HG02840 (cell line): ENCODE data around the gene CSTF2T.
"Not testable (repeated sequence)": the region's sequence is repeated elsewhere in the genome, so short reads cannot be mapped to it uniquely, and the experiment has no call there.

Source experiments
- ATAC-seq: cut with Tn5 transposase; IDR thresholded peaks from one replicate; pipeline ENCODE4 v1.9.1; 2021; ENCODE audit warnings: mild to moderate bottlenecking, moderate library complexity, moderate number of reproducible peaks; ENCODE audit not compliant: unreplicated experiment, low FRiP score

The CSTF2T gene

GRCh38 chr10:51698473-51699063 is 827 bp downstream of the CSTF2T start:
- no peak for ATAC-seq

DNA sequence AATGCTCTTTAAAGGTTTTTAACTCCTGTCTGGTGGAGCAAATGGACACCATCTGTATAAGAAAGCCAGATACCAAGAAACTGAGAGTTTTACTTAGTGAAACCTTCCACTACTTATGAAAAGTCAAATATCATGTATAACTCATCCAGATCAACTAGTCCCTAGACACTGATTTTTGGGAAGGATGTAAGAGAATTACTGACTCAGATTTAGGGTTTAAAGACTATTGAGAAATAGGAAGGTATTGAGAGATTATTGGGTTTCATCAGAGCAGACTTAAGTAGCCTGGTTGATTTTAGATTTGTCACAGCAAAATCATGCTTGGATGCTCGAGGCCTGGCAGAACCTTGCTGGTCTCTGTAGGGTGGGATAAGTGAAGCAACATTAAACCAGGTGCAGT is 3.1 kb downstream of the CSTF2T start:
- ATAC-seq, result no peak

DNA sequence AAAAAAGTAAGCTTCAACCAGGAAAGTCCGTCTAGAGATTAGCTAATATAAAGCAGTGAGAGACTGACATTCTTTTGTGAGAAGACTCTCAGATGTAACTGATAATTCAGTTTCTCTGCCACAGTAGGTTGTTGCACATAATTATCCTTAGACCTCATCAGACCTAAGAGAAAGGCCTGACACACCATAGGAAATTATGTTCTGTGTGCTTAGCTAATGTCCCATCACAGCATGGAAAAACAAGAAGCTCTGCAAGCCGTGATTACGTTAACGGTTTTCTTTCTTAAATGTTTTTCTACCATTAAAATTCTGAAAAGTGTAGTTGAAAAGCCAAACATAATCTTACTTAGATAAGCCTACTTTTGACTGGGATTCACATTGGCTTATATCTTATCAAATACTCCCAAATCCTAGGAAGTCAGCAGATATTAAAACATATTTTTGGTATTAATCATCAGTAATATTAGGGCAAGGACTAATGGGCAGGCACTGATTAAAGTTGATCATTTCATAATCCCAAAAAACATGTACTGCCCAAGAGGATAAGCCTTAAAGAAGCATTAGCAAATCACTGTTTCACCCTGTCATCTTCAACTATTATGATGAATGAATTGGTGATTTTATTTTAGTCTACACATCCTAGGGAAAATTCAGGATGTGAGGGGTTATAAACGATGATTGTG is 5.2 kb downstream of the CSTF2T start:
- ATAC-seq, result no peak

GRCh38 chr10:51691135-51691534 is 8.3 kb downstream of the CSTF2T start:
- no peak for ATAC-seq

- no peak for ATAC-seq
Observed at GRCh38 chr10:51689536-51689935, 9.9 kb downstream of the CSTF2T start.

- ATAC-seq, result not testable (repeated sequence)
Observed at GRCh38 chr10:51688826-51689225, 10.6 kb downstream of the CSTF2T start.

GRCh38 chr10:51687296-51687695 is 12.1 kb downstream of the CSTF2T start:
- no peak for ATAC-seq

GRCh38 chr10:51685768-51686167 is 13.6 kb downstream of the CSTF2T start:
- ATAC-seq, result no peak

GRCh38 chr10:51683031-51683691 is 16.2 kb downstream of the CSTF2T start:
- ATAC-seq, result no peak

- ATAC-seq, result no peak
Observed at GRCh38 chr10:51679841-51680240, 19.6 kb downstream of the CSTF2T start.

DNA sequence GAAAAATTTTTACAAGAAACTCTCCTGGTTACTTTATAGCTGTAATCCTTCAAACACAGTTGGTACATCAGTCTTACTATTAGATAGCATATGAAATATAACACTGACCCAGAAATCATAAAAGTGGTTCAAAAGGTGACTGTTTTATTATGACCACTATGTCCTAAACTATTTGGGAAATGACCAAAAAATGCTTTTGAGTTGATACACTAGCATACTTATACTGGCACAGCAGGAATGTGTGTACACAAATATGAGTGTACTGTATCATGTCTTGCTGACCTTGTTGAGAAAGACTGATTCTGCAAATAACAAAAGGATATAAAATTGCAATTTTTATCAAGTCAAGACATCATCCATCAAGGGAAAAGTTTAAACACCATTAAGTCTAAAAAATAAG is 24.3 kb downstream of the CSTF2T start:
- no peak for ATAC-seq

DNA sequence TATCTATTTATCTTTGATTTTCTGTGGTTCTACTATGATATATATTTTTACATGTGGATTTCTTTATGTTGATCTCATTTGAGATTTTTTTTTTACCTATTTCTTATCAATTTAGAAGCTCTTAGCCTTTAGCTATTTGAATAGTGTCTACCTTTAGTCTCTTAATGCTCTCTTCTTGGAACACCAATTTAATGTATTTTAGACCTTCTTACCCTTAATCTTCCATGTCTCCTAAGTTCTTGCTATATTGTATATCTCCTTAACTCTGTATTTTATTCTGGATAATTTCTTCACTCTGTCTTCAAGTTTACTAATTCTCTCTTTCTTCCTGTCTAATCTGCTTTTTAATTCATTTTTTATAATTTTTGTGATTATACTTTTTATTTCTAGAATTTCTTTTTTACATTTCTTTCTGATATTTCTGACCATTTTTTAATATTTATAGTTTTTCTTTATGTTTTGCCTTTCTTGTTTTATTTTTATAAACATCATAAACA is 27.3 kb downstream of the CSTF2T start:
- ATAC-seq, result no peak

GRCh38 chr10:51669041-51669440 is 30.4 kb downstream of the CSTF2T start:
- ATAC-seq, result no peak

DNA sequence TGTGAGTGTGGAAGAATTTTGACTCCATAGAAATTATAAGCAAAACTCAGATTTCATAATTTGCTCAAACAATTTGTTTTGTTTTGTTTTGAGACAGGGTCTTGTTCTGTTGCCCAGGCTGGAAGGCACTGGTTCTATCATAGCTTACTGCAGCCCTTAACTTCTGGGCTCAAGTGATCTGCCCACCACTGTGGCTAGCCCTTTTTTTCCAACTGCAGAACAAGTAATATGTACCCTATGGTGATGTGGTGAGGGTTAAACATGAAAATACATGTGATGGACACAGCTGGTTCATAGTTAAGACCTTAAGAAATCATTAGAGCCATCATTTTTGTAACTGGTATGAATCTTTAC is 31.1 kb downstream of the CSTF2T start:
- no peak for ATAC-seq

- ATAC-seq, result no peak
Observed at GRCh38 chr10:51667678-51668335, 31.6 kb downstream of the CSTF2T start.

DNA sequence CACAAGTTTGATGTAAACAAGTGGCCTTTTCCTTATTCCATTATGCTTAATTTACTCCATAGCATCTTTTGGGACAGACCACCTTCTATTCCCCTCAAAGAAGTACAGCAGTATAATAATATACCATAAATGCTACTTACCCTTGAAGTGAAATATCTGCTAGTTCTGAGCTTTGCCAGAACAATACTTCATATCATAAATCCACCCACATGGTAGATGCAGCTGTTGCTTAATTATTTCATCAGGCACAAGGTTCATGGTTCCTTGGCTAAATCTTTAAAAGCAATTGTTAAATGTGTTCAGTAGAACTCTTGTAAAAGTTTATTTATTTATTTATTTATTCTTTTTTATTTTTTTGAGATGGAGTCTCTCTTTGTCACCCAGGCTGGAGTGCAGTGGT is 32.9 kb downstream of the CSTF2T start:
- ATAC-seq, result no peak

DNA sequence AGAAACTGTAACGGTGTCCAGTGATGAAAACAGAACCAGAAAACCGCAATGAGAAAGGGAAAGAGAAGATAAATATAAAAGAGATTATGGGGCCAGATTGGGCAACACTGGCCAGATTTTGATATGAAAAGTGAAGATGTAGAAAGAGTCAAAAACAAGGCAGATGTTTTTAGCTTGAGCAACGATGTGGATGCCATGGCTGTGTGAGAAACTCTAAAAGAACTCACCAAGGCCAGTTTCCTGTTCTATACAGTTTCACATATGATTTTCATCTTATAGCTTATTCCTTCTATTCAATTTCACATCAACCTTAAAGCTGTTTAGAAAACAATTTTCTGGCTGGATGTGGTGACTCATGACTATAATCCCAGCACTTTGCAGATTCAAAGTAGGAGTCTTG is 36.3 kb downstream of the CSTF2T start:
- no peak for ATAC-seq

DNA sequence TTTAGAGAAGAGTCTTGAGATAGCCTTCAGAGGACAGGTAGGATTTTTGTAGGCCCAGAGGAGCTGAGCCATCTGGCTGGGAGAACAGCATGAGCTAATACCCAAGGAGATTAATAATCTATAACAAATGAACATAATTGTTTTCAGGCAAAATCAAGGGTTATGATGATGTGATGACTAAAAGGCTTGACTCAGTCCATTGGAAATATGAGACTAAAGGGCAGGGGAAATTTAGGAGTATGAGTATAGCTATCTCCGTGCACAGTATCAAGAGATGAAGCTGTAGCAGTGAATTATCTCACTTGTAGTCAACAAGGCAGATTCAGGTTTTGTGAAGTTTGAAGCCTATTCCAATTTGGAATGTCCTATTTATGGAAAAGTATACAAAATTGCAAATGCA is 40.1 kb downstream of the CSTF2T start:
- ATAC-seq, result no peak

- ATAC-seq, result no peak
Observed at GRCh38 chr10:51658000-51658399, 41.4 kb downstream of the CSTF2T start.

- no peak for ATAC-seq
Observed at GRCh38 chr10:51656503-51656902, 42.9 kb downstream of the CSTF2T start.

DNA sequence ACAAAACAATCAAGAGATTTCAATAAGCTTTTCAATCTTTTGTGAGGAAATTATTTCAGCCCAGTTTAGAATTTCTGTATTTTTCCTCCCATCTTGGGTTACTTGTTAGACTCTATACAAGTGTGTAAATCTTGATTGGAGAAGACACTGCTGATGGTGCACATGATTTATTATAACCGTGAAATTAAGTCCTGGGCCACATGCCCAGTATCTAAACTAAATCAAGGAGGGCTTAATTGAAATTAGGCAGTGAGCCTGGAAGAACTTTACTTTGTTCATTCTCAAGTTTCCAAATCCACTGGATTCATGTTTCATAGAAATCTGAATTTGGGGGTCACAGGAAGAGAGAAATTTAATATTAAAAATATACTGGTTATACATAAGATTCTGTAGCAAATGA is 44.5 kb downstream of the CSTF2T start:
- no peak for ATAC-seq
